ENCODE data around the gene ATOH8.
A peak's percentile ranks its signal among the peaks of the same experiment; 100 is the strongest.

The ATOH8 gene

GRCh38 chr2:85753525-85754312, at the start of gene ATOH8:
Gene ATOH8 (plus strand): TSS chr2:85753991. CDS start chr2:85754190, 199 bp downstream.
- H3K36me3 Mint-ChIP-seq = no peaks in the 10 kb centered on the region
- no peak within 1 kb of the TSS for H3K27ac Mint-ChIP-seq
- H3K4me3 Mint-ChIP-seq = peak within 1 kb of the TSS; percentile 80
- H3K4me1 Mint-ChIP-seq = peaks cover 40% of the 10 kb centered on the region
- H3K9me3 Mint-ChIP-seq = no peaks in the 10 kb centered on the region
- H3K27me3 Mint-ChIP-seq = peaks cover 71% of the 10 kb centered on the region
- peak; percentile 31 for ATAC-seq

GRCh38 chr2:85704038-85704437, 49.8 kb upstream of the ATOH8 start:
- no peaks in the 10 kb centered on the region for H3K36me3 Mint-ChIP-seq
- H3K27me3 Mint-ChIP-seq = no peaks in the 10 kb centered on the region
- H3K27ac Mint-ChIP-seq = peak overlapping the region; percentile 64
- peaks cover 49% of the 10 kb centered on the region for H3K4me1 Mint-ChIP-seq
- no peaks in the 10 kb centered on the region for H3K9me3 Mint-ChIP-seq
- H3K4me3 Mint-ChIP-seq = no peak overlapping the region
- ATAC-seq = no peak

GRCh38 chr2:85704800-85705679, 48.8 kb upstream of the ATOH8 start:
- H3K4me1 Mint-ChIP-seq = peaks cover 49% of the 10 kb centered on the region
- H3K27me3 Mint-ChIP-seq = no peaks in the 10 kb centered on the region
- peak overlapping the region; percentile 60 for H3K4me3 Mint-ChIP-seq
- H3K27ac Mint-ChIP-seq = peak overlapping the region; percentile 64
- H3K36me3 Mint-ChIP-seq = no peaks in the 10 kb centered on the region
- ATAC-seq = peak; percentile 81
- H3K9me3 Mint-ChIP-seq = no peaks in the 10 kb centered on the region

GRCh38 chr2:85705680-85706039, 48.1 kb upstream of the ATOH8 start:
- no peak for ATAC-seq
- Mint-ChIP-seq H3K4me1 (peaks cover 49% of the 10 kb centered on the region), H3K27me3 (peaks cover 6% of the 10 kb centered on the region), H3K9me3 (no peaks in the 10 kb centered on the region), H3K36me3 (no peaks in the 10 kb centered on the region), H3K27ac (peak overlapping the region; percentile 64), H3K4me3 (no peak overlapping the region)

GRCh38 chr2:85706063-85706462, 47.7 kb upstream of the ATOH8 start:
- no peaks in the 10 kb centered on the region for H3K9me3 Mint-ChIP-seq
- no peaks in the 10 kb centered on the region for H3K36me3 Mint-ChIP-seq
- ATAC-seq = no peak
- H3K4me1 Mint-ChIP-seq = peaks cover 49% of the 10 kb centered on the region
- peaks cover 10% of the 10 kb centered on the region for H3K27me3 Mint-ChIP-seq
- peak overlapping the region; percentile 64 for H3K27ac Mint-ChIP-seq
- no peak overlapping the region for H3K4me3 Mint-ChIP-seq

- Mint-ChIP-seq H3K9me3 (no peaks in the 10 kb centered on the region), H3K36me3 (no peaks in the 10 kb centered on the region), H3K27me3 (peaks cover 17% of the 10 kb centered on the region), H3K27ac (no peak overlapping the region), H3K4me3 (no peak overlapping the region), H3K4me1 (peaks cover 49% of the 10 kb centered on the region)
- ATAC-seq = no peak
These were observed 47.0 kb upstream of the ATOH8 start for GRCh38 chr2:85706599-85707296.

- H3K27ac Mint-ChIP-seq = no peak overlapping the region
- peaks cover 46% of the 10 kb centered on the region for H3K4me1 Mint-ChIP-seq
- H3K9me3 Mint-ChIP-seq = no peaks in the 10 kb centered on the region
- H3K4me3 Mint-ChIP-seq = no peak overlapping the region
- ATAC-seq = peak; percentile 80
- no peaks in the 10 kb centered on the region for H3K36me3 Mint-ChIP-seq
- peaks cover 22% of the 10 kb centered on the region for H3K27me3 Mint-ChIP-seq
These were observed 46.5 kb upstream of the ATOH8 start for GRCh38 chr2:85707304-85707703.

- H3K27ac Mint-ChIP-seq = no peak overlapping the region
- H3K36me3 Mint-ChIP-seq = no peaks in the 10 kb centered on the region
- peaks cover 33% of the 10 kb centered on the region for H3K4me1 Mint-ChIP-seq
These were observed 45.1 kb upstream of the ATOH8 start for GRCh38 chr2:85708641-85709040.

GRCh38 chr2:85709401-85709811, 44.4 kb upstream of the ATOH8 start:
- ATAC-seq = no peak
- Mint-ChIP-seq H3K27me3 (peaks cover 42% of the 10 kb centered on the region), H3K27ac (no peak overlapping the region), H3K4me3 (no peak overlapping the region), H3K36me3 (no peaks in the 10 kb centered on the region), H3K9me3 (no peaks in the 10 kb centered on the region), H3K4me1 (peaks cover 25% of the 10 kb centered on the region)

More at GRCh38 chr2:85708641-85709040, 45.1 kb upstream of the ATOH8 start:
- H3K9me3 Mint-ChIP-seq = no peaks in the 10 kb centered on the region
- no peak for ATAC-seq
- H3K4me3 Mint-ChIP-seq = no peak overlapping the region
- H3K27me3 Mint-ChIP-seq = peaks cover 35% of the 10 kb centered on the region

- Mint-ChIP-seq H3K4me3 (no peak overlapping the region), H3K4me1 (peaks cover 10% of the 10 kb centered on the region), H3K27me3 (peaks cover 42% of the 10 kb centered on the region), H3K9me3 (no peaks in the 10 kb centered on the region), H3K36me3 (no peaks in the 10 kb centered on the region), H3K27ac (no peak overlapping the region)
- no peak for ATAC-seq
These were observed 42.9 kb upstream of the ATOH8 start for GRCh38 chr2:85710687-85711577.

- Mint-ChIP-seq H3K27ac (no peak overlapping the region), H3K36me3 (no peaks in the 10 kb centered on the region), H3K9me3 (no peaks in the 10 kb centered on the region), H3K27me3 (peaks cover 42% of the 10 kb centered on the region), H3K4me1 (peaks cover 7% of the 10 kb centered on the region), H3K4me3 (no peak overlapping the region)
- no peak for ATAC-seq
These were observed 42.2 kb upstream of the ATOH8 start for GRCh38 chr2:85711578-85712060.

- Mint-ChIP-seq H3K36me3 (no peaks in the 10 kb centered on the region), H3K4me1 (peaks cover under 1% of the 10 kb centered on the region), H3K9me3 (no peaks in the 10 kb centered on the region), H3K27me3 (peaks cover 42% of the 10 kb centered on the region), H3K27ac (no peak overlapping the region), H3K4me3 (no peak overlapping the region)
- ATAC-seq = no peak
These were observed 41.5 kb upstream of the ATOH8 start for GRCh38 chr2:85712336-85712735.

- H3K27me3 Mint-ChIP-seq = peaks cover 44% of the 10 kb centered on the region
- no peak overlapping the region for H3K27ac Mint-ChIP-seq
- H3K4me3 Mint-ChIP-seq = no peak overlapping the region
- ATAC-seq = no peak
- H3K36me3 Mint-ChIP-seq = no peaks in the 10 kb centered on the region
- no peaks in the 10 kb centered on the region for H3K4me1 Mint-ChIP-seq
- no peaks in the 10 kb centered on the region for H3K9me3 Mint-ChIP-seq
These were observed 40.8 kb upstream of the ATOH8 start for GRCh38 chr2:85712849-85713612.

GRCh38 chr2:85713836-85714235, 40.0 kb upstream of the ATOH8 start:
- Mint-ChIP-seq H3K27ac (no peak overlapping the region), H3K4me1 (no peaks in the 10 kb centered on the region), H3K27me3 (peaks cover 52% of the 10 kb centered on the region), H3K36me3 (no peaks in the 10 kb centered on the region), H3K4me3 (no peak overlapping the region), H3K9me3 (no peaks in the 10 kb centered on the region)
- no peak for ATAC-seq
